Choroid plexus epithelial cell (primary cell): ENCODE measurements around the gene ZMIZ1.

Source experiments
- DNase-seq: peaks from one replicate; pipeline ENCODE4 v3.0.0-alpha.2; 2010; ENCODE audit warnings: low read depth
- H3K4me3 ChIP-seq: 2 replicates; pipeline ENCODE4 v1.5.1; 2011; ENCODE audit warnings: low read depth, mild to moderate bottlenecking, control low read depth, low read length, moderate library complexity
- CTCF ChIP-seq: conservative IDR thresholded peaks from 2 replicates; pipeline ENCODE4 v1.5.1; 2011; ENCODE audit warnings: low read depth, mild to moderate bottlenecking, control low read depth, inconsistent platforms, low read length, moderate library complexity

Gene ZMIZ1

GRCh38 chr10:79044036-79044632 is 24.6 kb upstream of the ZMIZ1 start:
- no peak overlapping the region for H3K4me3 ChIP-seq
- TF ChIP-seq CTCF = no peak
- DNase-seq = no peak

GRCh38 chr10:79044846-79045245 is 23.9 kb upstream of the ZMIZ1 start:
- no peak for TF ChIP-seq CTCF
- no peak overlapping the region for H3K4me3 ChIP-seq
- no peak for DNase-seq

DNA sequence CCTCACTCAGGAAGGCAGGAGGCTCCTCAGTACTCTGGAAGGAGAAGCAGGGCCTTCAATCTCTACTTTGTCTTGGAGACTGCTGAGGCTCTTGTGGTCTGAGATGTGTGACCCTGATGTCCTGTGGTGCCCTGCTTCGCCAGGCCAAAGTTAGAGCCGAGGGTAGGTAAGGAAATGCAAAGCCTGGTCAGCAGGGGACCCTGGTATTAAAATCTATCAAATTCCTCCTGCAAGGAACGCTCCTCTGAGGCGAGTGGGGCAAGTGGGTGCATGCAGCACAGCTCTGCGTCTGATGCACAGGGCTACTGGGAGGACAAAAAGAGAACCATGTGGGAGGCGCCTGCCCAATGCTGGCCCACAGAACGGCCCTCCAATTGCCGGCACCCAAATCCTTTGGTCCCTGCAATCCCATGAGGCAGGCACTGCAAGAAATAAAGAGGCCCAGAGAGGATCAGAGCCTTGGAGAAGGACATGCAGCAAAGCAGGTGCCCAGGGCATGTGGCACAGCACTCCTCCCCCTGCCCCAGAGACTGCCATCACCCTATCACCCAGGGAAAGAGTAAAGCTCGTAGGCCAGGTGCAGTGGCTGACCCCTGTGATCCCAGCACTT is 23.1 kb upstream of the ZMIZ1 start:
- TF ChIP-seq CTCF = no peak
- DNase-seq = no peak

DNA sequence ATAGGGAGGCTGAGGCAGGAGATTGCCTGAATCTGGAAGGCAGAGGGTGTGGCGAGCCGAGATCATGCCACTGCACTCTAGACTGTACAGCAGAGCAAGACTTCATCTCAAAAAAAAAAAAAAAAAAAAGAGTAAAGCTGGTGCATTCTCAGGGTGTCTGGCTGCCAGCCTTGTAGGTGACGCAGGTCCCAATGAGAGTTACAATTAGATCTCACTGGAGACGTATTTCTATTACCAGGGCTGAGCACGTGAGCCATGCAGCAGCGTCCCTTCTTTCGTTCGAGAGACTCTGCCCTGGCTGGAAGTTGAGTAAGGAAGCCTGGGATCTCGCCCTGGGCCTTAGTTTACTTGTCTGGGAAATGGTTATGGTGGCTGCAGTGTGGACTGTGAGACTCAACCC is 22.4 kb upstream of the ZMIZ1 start:
- H3K4me3 ChIP-seq = no peak overlapping the region
- no peak for DNase-seq
- no peak for TF ChIP-seq CTCF

More for the DNA sequence above, 23.1 kb upstream of the ZMIZ1 start:
- no peak overlapping the region for H3K4me3 ChIP-seq

GRCh38 chr10:79046741-79047583 is 21.8 kb upstream of the ZMIZ1 start:
- no peak for TF ChIP-seq CTCF
- DNase-seq = no peak
- H3K4me3 ChIP-seq = no peak overlapping the region

- H3K4me3 ChIP-seq = no peak overlapping the region
- DNase-seq = no peak
These were observed 21.2 kb upstream of the ZMIZ1 start for GRCh38 chr10:79047584-79047874.

More at GRCh38 chr10:79047584-79047874, 21.2 kb upstream of the ZMIZ1 start:
- TF ChIP-seq CTCF = no peak
